ENCODE measurements around the gene TEX26. TPM values are rescaled to one million over a fixed set of nuclear protein-coding genes. Genes with fewer than 3 reads are reported as not detected.

The TEX26 gene
- total and polyA plus RNA-seq, 2 of the 4 experiments (the other 2 are of a cell fraction): not detected

DNA sequence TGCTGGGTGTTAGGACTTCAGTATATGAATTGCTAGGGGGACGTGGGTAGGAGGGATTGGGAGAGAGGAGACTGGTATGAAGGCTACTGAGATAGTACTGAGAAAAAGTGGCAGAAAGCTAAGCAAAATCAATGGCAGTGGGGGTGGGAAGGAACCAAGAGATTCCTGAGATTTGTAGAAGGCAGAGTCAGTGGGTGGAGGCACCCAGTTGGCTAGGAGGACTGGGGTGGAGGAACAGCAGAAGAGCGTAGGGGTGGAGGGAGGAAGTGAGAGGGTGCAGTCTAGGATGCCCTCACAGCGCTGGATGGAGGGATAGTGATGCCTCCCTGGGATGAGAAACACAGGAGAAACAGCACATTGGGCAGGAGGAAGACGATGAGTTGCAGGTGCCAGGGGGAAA, 32.0 kb upstream of the TEX26 start (continued):
- TF ChIP-seq, protein P1, sequence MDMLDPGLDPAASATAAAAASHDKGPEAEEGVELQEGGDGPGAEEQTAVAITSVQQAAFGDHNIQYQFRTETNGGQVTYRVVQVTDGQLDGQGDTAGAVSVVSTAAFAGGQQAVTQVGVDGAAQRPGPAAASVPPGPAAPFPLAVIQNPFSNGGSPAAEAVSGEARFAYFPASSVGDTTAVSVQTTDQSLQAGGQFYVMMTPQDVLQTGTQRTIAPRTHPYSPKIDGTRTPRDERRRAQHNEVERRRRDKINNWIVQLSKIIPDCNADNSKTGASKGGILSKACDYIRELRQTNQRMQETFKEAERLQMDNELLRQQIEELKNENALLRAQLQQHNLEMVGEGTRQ (IDR thresholded peaks at IDR 0.05; ENCODE audit: low read depth, low read length): no peak
- TF ChIP-seq POLR2A (IDR thresholded peaks at IDR 0.05; ENCODE audit: low read depth, low read length): no peak

DNA sequence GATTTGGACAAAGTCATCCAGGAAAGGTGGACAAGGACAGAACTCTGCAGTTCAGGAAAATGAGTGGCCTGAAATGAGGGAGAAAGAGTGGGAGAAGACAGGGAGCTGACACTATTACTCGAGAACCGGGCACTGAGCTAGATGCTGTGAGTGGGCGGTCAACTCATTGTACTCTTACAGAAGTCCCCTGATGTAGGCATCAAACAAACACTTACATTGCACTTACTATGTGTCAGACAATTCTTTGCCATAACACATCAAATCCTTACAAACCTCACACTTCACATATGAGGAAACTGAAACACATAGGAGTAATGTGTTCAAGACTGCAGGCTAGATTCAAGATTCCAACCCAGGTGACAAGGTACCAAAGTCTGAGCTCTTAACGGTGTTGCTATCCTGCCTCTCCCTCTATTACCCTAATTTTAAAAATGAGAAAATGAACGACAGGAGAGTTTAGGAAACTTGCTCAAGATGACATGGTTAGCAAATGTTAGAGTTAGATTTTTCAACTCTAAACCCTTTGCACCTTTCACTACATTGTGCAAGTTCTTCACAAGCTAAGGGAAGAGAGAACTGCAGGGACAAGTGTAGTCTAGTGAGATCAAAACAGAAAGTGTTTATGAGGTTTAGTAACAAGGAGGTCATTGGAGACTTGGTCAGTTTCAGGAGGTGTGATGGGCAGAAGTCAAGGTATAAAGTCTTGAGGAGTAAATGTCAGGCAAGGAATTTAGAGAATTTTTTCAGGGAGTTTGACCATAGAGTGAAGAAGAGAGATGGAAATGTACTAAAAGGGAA, 31.3 kb upstream of the TEX26 start:
- H4K91ac ChIP-seq (ENCODE audit: insufficient read depth, low read depth, low read length): peak overlapping the region; percentile 1; the same call in 1 of the 2 replicates
- ChIA-PET POLR2A (ENCODE audit: unreplicated experiment) (no interaction called here), CTCF (no interaction called here)
- H3K18ac ChIP-seq (ENCODE audit: low read depth, low read length): peak overlapping the region; percentile 49
- no peak overlapping the region for H3K27ac ChIP-seq (ENCODE audit: insufficient read depth, low read length)
- DNase-seq (no peak), ATAC-seq (ENCODE audit: low read depth) (no peak)
- H3K14ac ChIP-seq (replicated peaks; ENCODE audit: low read depth, low read length): no peak overlapping the region
- peak overlapping the region; percentile 20; the same call in 1 of the 2 replicates for H2BK20ac ChIP-seq (ENCODE audit: low read depth, low read length)
- no peaks in the 10 kb centered on the region; the same call in 1 of the 2 replicates for H3K27me3 ChIP-seq (ENCODE audit: control insufficient read depth, insufficient read depth, low read length)
- no peak overlapping the region for H4K5ac ChIP-seq (ENCODE audit: low read depth, low read length)
- peaks cover 23% of the 10 kb centered on the region for H3K4me1 ChIP-seq (ENCODE audit: control insufficient read depth, insufficient read depth, low read length)
- peak overlapping the region; percentile 88 for H3K4ac ChIP-seq (ENCODE audit: low read depth, low read length)
- BruUV-seq (replicated peaks): no TSS peak
- no peaks in the 10 kb centered on the region for H3K36me3 ChIP-seq (ENCODE audit: control insufficient read depth, insufficient read depth, low read length)
- no peak overlapping the region for H3K4me2 ChIP-seq (ENCODE audit: low read depth, low read length)
- intact Hi-C loops (cut with micrococcal nuclease) (no loop called here), in situ Hi-C loops (cut with MboI; ENCODE audit: low sequenced_read_pairs) (no loop called here), dilution Hi-C loops (cut with HindIII; ENCODE audit: low sequenced_read_pairs, unreplicated experiment) (no loop called here)
- H2BK5ac ChIP-seq (ENCODE audit: low read depth, low read length, poor library complexity, severe bottlenecking): no peak overlapping the region
- H3K9ac ChIP-seq (ENCODE audit: low read depth, low read length): no peak overlapping the region
- H3K56ac ChIP-seq (ENCODE audit: extremely low read depth, insufficient read depth, low read length): no peak overlapping the region
- H2AK9ac ChIP-seq (replicated peaks; ENCODE audit: low read depth, low read length, poor library complexity): no peak overlapping the region
- H3K23ac ChIP-seq (ENCODE audit: low read depth, low read length): no peak overlapping the region
- H2AFZ ChIP-seq (replicated peaks; ENCODE audit: low read length, poor library complexity): peak overlapping the region; percentile 9
- H3K9me1 ChIP-seq (ENCODE audit: insufficient read depth, low read length): peaks cover 18% of the 10 kb centered on the region
- TF ChIP-seq FOS (IDR thresholded peaks at IDR 0.05; ENCODE audit: low read depth, low read length): no peak
- no peak for TF ChIP-seq SMC3 (IDR thresholded peaks at IDR 0.05; ENCODE audit: low read depth, low read length)
- no peak for TF ChIP-seq NFE2L2 (IDR thresholded peaks at IDR 0.05; ENCODE audit: low read depth, low read length)
- TF ChIP-seq RAD21 (IDR thresholded peaks at IDR 0.05; ENCODE audit: low read length): no peak
- TF ChIP-seq, protein P2, sequence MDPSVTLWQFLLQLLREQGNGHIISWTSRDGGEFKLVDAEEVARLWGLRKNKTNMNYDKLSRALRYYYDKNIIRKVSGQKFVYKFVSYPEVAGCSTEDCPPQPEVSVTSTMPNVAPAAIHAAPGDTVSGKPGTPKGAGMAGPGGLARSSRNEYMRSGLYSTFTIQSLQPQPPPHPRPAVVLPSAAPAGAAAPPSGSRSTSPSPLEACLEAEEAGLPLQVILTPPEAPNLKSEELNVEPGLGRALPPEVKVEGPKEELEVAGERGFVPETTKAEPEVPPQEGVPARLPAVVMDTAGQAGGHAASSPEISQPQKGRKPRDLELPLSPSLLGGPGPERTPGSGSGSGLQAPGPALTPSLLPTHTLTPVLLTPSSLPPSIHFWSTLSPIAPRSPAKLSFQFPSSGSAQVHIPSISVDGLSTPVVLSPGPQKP (IDR thresholded peaks at IDR 0.05; ENCODE audit: borderline replicate concordance, low read depth, low read length): no peak
- H2BK15ac ChIP-seq (ENCODE audit: low read depth, low read length): peak overlapping the region; percentile 96; the same call in 2 of the 3 replicates
- peaks cover 0 to 4% of the 10 kb centered on the region in 2 experiments; a peak in 1 of 4 replicates for H3K79me1 ChIP-seq (ENCODE audit: low read depth in 1 of 2, low read length in 2 of 2)
- H3K4me3 ChIP-seq (ENCODE audit: insufficient read depth, low read depth, low read length): no peak overlapping the region
- no CpG with 5 or more reads among the region's 5 CpGs for WGBS, 2 experiments (ENCODE audit: extremely low coverage in 2 of 2, insufficient read length in 1 of 2)
- H4K8ac ChIP-seq (ENCODE audit: low read depth in 2 of 2, low read length in 2 of 2): peak overlapping the region in 1 of 2 experiments; percentile 3; a peak in 1 of 4 replicates
- H2BK120ac ChIP-seq (ENCODE audit: low read depth, low read length): peak overlapping the region; percentile 39; the same call in 1 of the 2 replicates
- peak overlapping the region; percentile 74; the same call in 1 of the 2 replicates for H2AK5ac ChIP-seq (ENCODE audit: low read depth, low read length)
- no peaks in the 10 kb centered on the region for H4K20me1 ChIP-seq (ENCODE audit: insufficient read depth, low read length)
- H3K9me3 ChIP-seq (ENCODE audit: control insufficient read depth, insufficient read depth, low read length): no peaks in the 10 kb centered on the region

Data from IMR-90 (cell line).